Kasumi-1 (cell line): ENCODE data around the gene SLC22A14.
"Not testable (repeated sequence)": the region's sequence is repeated elsewhere in the genome, so short reads cannot be mapped to it uniquely, and the experiment has no call there.

Experiments
- DNase-seq, 2 experiments: peaks; one replicate each; lab custom pipeline; 2025; lab: John Stamatoyannopoulos, UW

SLC22A14 gene, protein sequence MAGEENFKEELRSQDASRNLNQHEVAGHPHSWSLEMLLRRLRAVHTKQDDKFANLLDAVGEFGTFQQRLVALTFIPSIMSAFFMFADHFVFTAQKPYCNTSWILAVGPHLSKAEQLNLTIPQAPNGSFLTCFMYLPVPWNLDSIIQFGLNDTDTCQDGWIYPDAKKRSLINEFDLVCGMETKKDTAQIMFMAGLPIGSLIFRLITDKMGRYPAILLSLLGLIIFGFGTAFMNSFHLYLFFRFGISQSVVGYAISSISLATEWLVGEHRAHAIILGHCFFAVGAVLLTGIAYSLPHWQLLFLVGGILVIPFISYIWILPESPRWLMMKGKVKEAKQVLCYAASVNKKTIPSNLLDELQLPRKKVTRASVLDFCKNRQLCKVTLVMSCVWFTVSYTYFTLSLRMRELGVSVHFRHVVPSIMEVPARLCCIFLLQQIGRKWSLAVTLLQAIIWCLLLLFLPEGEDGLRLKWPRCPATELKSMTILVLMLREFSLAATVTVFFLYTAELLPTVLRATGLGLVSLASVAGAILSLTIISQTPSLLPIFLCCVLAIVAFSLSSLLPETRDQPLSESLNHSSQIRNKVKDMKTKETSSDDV

DNA sequence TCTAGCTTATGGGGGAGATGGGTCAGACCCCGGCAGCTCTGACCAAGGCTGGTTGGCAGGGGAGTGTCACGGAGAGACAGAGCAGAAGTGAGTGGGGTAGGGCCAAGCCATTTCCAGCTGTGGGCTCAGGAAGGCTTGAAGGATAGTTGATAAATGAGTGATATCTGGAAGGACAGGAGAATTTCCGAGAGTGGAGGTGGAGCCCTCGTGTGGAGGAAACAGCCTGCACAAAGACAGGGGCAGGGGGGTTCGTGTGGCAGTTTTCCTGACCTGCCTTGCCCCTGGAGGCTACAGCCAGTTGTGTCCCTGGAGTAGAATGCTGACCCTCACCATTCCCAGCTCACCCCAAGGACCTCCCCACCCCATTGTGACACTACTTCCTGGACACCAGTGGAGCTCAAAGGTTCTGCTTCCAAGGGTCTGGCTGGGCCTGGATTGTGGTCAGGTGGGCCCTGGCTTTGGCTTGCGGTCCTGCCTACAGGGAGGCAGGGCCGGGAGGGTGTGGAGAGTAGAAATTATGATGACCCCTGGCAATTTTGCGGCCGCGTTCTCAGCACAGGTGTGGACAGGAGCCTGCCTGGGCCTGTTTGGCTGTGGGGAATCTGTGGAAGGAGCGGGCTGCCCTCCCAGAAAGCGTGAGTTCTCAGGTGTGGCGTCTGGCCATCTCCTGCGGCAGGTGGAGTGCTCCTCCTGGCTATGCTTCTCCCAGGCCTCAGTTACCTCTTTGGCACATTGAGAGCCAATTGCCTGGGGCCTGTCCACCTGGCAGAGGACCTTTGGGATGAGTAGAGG, at the start of gene SLC22A14:
TSS of gene SLC22A14 (plus strand) at position 400 of the 792 bp plus-strand sequence. CDS start 23,733 bp downstream, outside the sequence.
- DNase-seq, result no peak

DNA sequence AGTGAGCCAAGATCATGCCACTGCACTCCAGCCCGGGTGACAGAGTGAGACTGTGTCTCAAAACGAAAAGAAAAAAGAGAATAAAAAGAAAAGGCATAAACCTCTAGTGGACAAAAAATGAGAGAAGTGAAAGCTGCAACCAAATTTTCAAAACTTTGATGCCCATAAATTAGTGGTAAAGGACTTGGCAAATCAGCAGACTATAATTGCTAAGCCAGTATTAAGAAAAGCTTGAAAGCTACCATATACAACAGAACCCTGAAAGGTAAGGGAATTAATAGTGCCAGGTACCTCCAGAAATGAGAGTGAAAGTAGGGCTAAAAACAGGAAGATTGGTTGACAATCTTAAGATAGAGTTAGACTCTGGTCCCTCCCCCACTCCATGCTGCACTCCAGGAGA, 49.4 kb upstream of the SLC22A14 start:
- DNase-seq, result no peak

DNA sequence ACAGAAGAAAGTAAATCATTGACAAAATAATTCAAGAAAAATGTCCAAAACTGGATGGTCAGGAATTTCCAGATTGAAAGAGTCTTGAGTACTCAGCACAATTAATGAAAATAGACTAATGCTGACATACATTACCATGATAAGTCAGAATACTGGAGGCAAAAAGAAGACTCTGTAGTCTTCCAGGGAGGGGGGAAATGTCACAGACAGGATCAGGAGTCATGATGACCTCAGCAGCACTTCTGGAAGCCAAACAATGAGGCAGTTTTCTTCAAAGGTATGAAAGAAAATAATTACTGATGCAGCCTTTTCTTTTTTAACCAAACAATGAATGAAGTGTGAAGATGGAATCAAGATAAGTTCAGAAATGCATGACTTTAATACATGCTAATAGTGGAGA, 46.6 kb upstream of the SLC22A14 start:
- DNase-seq, result no peak

- no peak for DNase-seq
Observed at GRCh38 chr3:38238416-38239008, 43.6 kb upstream of the SLC22A14 start.

GRCh38 chr3:38242812-38243211, 39.3 kb upstream of the SLC22A14 start:
- not testable (repeated sequence) for DNase-seq

- DNase-seq, result no peak
Observed at GRCh38 chr3:38245930-38246329, 36.2 kb upstream of the SLC22A14 start.

- no peak for DNase-seq
Observed at GRCh38 chr3:38247366-38248035, 34.6 kb upstream of the SLC22A14 start.

DNA sequence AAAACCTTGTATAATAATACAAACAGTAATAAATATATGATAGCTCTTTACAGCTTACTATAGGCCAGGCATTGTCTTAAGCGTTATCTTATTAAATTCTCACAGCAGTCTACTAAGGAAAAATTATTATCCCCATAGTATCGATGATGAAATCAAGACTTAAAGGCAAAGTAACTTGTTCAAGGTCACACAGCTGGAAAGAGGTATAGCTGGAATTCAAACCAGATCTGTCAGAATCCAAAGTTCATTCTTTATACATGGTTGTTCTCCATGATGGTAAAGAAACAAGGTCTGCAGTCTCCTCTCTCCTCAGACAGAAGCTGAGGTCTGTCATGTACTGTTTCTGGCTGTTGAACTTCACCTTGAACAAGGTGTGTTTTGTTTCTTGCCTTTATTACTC, 31.9 kb upstream of the SLC22A14 start:
- DNase-seq, result no peak

DNA sequence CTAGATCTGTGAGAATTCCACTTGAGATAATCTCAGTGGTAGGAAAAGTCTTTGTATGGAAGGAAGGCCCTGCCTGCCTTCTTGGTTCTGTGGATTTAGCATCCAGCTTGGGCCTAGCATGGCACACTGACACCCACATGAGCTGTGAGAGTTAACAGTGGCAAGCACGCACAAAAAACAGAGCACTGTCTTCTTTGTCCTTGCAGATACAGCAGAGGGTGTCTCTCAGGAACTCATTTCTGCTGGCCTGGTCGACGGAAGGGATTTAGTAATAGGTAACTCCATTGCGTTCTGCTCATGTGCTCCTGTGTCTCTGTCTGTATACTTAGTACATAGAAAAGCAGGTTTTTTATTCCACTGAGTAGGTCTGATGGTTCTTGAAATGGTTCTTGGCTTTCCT, 30.9 kb upstream of the SLC22A14 start:
- DNase-seq, result no peak

GRCh38 chr3:38253704-38254103, 28.4 kb upstream of the SLC22A14 start:
- DNase-seq, result no peak

GRCh38 chr3:38254872-38255271, 27.2 kb upstream of the SLC22A14 start:
- no peak for DNase-seq

DNA sequence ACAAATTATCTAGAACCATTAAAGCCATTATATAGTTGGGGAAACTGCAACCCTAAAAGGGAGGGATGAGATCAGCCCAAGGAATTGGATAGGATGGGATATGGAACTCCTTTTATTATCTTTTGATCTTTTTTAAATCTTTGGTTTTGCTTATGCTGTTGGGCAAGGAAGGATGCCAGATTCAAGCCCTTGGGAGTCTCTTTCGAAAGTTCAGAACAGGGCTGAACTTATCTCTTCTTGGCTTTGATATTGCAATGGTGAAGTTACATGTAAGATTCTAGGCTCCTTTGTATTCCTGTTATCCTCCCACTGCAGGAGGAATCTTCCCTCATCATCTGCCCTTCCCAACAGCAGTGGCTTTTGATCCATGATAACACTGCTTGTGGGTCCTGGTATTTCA, 26.5 kb upstream of the SLC22A14 start:
- DNase-seq, result no peak

DNA sequence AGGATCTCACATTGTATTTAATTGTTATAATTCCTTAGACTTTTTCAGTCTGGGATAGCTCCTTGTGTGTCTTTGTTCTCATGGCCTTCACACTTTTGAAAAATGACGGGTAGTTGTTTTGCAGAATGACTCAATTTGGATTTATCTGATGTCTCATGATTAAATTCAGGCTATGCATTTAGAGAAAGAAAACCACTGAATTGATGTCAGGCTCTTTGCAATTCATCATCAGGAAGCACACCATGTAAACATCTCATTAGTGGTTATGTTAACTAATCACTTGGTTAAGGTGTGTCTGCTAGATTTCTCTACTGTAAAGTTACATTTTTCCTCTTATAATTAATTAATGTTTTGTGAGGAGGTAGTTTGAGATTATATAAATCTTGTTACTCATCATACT, 24.5 kb upstream of the SLC22A14 start:
- no peak for DNase-seq

DNA sequence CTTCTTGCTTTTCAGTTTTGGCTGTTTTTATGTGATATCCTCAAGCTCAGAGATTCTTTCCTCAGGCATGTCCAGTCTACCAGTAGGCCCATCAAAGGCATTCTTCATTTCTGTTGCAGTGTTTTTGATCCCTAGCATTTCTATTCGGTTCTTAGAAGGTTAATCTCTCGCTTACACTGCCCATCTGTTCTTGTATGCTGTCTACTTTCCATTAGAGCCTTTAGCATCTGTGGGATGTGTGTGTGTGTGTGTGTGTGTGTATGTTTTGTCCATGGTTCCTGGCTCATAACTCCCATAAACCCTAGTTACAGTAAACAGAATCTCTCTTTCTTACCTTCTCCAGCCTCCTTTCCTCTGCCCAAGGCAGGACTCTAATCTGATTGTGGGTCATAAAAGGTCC, 21.6 kb upstream of the SLC22A14 start:
- no peak for DNase-seq

- DNase-seq, result no peak
Observed at GRCh38 chr3:38264353-38264771, 17.7 kb upstream of the SLC22A14 start.

- DNase-seq, result no peak
Observed at GRCh38 chr3:38264779-38265178, 17.3 kb upstream of the SLC22A14 start.

DNA sequence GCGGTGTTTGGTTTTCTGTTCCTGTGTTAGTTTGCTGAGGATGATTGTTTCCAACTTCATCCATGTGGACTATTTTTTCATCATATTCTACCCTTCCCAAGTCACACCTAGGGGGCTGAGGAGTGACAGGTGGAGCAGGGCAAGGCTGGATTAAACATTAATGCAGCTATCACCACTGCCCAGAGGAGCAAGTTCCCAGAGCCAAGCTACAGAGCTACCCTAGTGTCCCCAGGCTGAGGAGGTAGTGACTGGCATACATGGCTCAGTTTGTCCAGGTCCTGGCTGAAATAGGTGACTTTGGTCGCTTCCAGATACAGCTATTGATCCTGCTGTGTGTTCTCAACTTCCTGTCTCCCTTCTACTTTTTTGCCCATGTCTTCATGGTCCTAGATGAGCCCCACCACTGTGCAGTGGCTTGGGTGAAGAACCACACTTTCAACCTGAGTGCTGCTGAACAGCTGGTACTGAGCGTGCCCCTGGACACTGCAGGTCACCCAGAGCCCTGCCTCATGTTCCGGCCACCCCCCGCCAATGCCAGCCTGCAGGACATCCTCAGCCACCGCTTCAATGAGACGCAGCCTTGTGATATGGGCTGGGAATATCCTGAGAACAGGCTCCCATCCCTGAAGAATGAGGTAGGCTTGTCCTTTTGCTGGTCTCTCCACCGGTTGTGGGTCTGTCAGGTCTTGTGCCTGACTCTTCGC, 16.3 kb upstream of the SLC22A14 start, which contains the start of gene SLC22A13:
TSS of gene SLC22A13 (plus strand) at position 209 of the 704 bp plus-strand sequence. CDS start at position 258, 49 bp downstream.
- no peak for DNase-seq

DNA sequence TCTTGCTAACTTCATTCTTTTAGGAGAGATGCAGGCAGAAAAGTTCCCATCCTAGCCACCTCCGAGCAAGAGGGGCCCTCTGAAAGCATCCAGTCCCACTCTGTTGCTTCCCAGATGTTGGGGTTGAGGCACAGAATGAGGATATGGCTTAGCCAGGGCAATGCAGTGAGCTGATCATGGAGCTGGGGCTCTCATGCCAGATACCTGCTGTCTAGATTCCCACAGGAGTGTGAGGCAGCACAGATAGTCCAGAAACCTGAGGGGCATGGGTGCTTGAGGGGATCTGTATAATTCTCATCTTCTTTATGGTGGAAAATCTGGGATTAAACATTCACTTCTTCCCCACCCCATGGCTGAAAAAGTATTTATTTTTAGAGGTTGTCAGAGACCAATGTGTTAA, 15.3 kb upstream of the SLC22A14 start:
- DNase-seq, result no peak

- DNase-seq, result peak; percentile 74 to 78
Observed at GRCh38 chr3:38267662-38268061, 14.4 kb upstream of the SLC22A14 start.

DNA sequence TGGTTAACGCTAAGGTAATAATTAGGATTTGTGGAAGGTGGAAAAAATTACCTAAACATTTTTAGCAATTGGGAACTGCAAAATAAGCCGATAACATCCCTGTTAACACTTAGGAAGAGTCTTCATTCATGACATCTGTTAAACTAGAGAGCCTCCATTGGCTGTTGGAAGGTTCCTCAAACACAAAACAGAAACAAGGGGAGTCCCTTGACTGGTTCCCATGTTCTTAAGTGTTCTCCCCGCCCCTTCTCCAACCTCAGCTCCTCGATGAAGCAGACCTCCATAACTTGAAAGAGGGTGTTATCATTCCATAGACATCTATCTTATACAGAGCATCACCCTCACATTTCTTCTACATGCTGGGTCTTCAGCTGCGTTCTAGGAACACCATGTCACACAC, 14.0 kb upstream of the SLC22A14 start:
- DNase-seq, result peak; percentile 57 to 73

- peak; percentile 35 to 75 for DNase-seq
Observed at GRCh38 chr3:38268522-38268921, 13.6 kb upstream of the SLC22A14 start.
